ENCODE data around the gene BCORL1. TPM values are rescaled to one million over a fixed set of nuclear protein-coding genes. Genes with fewer than 3 reads are reported as not detected.

BCORL1 gene
- total RNA-seq, 6 experiments from 2014 or later, result 13.3 to 18.3 (median 14.8) TPM

DNA sequence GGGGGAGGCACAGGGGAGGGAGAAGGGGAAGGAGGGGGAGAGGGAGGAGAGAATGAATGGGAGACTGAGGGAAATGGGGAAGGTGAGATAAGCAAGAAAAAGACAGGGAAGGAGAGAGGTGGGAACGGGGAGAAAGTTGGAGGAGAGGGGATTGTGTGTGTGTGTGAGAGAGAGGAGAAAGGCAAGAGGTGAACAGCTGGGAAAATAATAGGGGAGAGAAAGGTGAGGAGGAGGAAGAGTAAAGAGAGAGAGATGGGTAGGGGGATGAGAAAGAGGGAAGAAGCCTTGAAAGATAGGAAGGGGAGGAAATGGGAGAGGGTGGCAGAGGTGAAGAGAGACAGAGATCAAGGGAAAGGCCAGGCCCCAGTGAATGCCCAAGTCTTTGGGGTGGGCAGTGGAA lies 20.1 kb downstream of the BCORL1 start:
- no peak overlapping the region for H3K4me3 Mint-ChIP-seq
- no peak overlapping the region for H3K27ac Mint-ChIP-seq
- no peaks in the 10 kb centered on the region for H3K36me3 Mint-ChIP-seq (ENCODE audit: low read depth)
- no peaks in the 10 kb centered on the region for H3K4me1 Mint-ChIP-seq (ENCODE audit: low read depth)
- no peaks in the 10 kb centered on the region; the same call in 1 of the 2 replicates for H3K27me3 Mint-ChIP-seq (ENCODE audit: insufficient read depth)
- no peak for DNase-seq
- no peak for TF ChIP-seq CTCF (IDR thresholded peaks at IDR 0.05)
- no peaks in the 10 kb centered on the region for H3K9me3 Mint-ChIP-seq

DNA sequence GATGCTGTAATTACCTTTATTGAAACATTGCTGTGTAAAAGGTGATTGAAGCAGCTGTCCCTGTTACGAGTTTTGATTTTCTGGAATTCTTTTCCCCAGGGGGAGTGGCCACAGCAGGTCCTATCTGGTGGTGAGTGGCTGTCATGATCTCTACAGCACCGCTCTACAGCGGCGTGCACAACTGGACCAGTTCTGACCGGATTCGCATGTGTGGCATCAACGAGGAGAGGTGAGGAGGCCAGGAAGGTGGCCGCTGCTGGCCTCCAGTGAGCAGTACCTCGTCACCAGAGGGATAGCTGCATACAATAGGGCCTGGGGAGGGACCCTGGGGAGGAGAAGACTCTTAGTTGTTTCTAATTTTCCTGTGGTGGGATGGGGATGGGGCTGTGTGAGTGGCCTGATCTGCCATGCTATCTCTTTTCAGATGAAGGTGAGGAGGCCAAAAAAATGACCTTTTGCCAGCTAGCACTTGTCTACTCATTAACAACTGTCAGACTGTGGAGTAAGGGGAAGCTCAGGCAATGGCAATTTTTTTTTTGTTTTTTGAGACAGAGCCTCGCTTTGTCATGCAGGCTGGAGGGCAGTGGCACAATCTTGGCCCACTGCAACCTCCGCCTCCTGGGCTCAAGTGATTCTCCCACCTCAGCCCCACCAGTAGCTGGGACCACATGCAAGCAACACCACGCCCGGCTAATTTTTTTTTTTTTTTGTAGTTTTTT lies 22.8 kb downstream of the BCORL1 start:
- Mint-ChIP-seq H3K4me1 (ENCODE audit: low read depth) (no peaks in the 10 kb centered on the region), H3K27me3 (ENCODE audit: insufficient read depth) (no peaks in the 10 kb centered on the region), H3K4me3 (no peak overlapping the region), H3K27ac (no peak overlapping the region), H3K9me3 (no peaks in the 10 kb centered on the region), H3K36me3 (ENCODE audit: low read depth) (no peaks in the 10 kb centered on the region)
- TF ChIP-seq CTCF (IDR thresholded peaks at IDR 0.05), result no peak
- no peak for DNase-seq

DNA sequence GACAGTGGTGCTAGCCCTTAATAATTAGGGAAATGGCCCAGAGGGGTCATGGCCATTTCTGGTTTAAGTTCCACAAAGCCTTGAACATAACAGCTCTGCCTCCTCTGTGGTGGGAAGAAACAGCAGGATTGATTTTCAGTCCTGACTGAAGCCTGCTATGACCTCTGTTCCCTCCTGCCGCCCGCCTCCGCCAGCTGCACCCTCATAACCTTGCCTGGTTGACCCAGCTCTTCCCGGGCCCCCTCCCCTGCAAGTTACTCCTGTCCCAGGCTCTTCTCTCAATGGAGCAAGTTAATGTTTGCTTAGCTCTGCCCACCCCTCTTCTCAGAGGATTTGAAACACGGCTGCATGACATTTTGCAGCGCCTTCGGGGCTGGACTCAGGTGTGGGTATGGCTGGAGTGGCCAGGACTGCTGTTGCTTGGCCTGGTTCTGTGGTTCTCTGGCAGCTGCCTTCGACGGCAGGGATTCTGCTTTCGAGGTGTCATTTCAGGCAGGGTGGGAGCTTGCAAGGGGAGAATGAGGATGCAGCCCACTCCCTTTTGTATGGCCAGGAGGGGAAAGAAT lies 27.3 kb downstream of the BCORL1 start:
- no peak for TF ChIP-seq CTCF (IDR thresholded peaks at IDR 0.05)
- Mint-ChIP-seq H3K27me3 (ENCODE audit: insufficient read depth) (no peaks in the 10 kb centered on the region), H3K27ac (no peak overlapping the region), H3K4me3 (no peak overlapping the region), H3K4me1 (ENCODE audit: low read depth) (no peaks in the 10 kb centered on the region), H3K36me3 (ENCODE audit: low read depth) (no peaks in the 10 kb centered on the region), H3K9me3 (no peaks in the 10 kb centered on the region)
- DNase-seq, result no peak

GRCh38 chrX:130012683-130013082 lies 30.2 kb downstream of the BCORL1 start:
- Mint-ChIP-seq H3K4me1 (ENCODE audit: low read depth) (no peaks in the 10 kb centered on the region), H3K27ac (no peak overlapping the region), H3K27me3 (ENCODE audit: insufficient read depth) (no peaks in the 10 kb centered on the region), H3K36me3 (ENCODE audit: low read depth) (no peaks in the 10 kb centered on the region; the same call in 1 of the 2 replicates), H3K9me3 (no peaks in the 10 kb centered on the region), H3K4me3 (no peak overlapping the region)
- DNase-seq, result no peak
- no peak for TF ChIP-seq CTCF (IDR thresholded peaks at IDR 0.05)

GRCh38 chrX:130013661-130014060 lies 31.2 kb downstream of the BCORL1 start:
- H3K9me3 Mint-ChIP-seq, result no peaks in the 10 kb centered on the region
- no peaks in the 10 kb centered on the region; the same call in 1 of the 2 replicates for H3K36me3 Mint-ChIP-seq (ENCODE audit: low read depth)
- no peak for TF ChIP-seq CTCF (IDR thresholded peaks at IDR 0.05)

More at GRCh38 chrX:130013661-130014060, 31.2 kb downstream of the BCORL1 start:
- Mint-ChIP-seq H3K4me3 (no peak overlapping the region), H3K4me1 (ENCODE audit: low read depth) (no peaks in the 10 kb centered on the region), H3K27ac (no peak overlapping the region), H3K27me3 (ENCODE audit: insufficient read depth) (no peaks in the 10 kb centered on the region)
- no peak for DNase-seq
